Activated CD8-positive, alpha-beta T cell treated with anti-CD3 and anti-CD28 coated beads for 36 hours (primary cell): Measurements from ENCODE around the gene DPH7. TPM values are rescaled to one million over a fixed set of nuclear protein-coding genes. Genes with fewer than 3 reads are reported as not detected.
"Not testable (repeated sequence)": the region's sequence is repeated elsewhere in the genome, so short reads cannot be mapped to it uniquely, and the experiment has no call there.

Source experiments
- ATAC-seq: fragments of 200-7000 bp; cut with Tn5 transposase; one replicate; pipeline ENCODE4 v1.10.0; 2021; ENCODE audit warnings: mild to moderate bottlenecking, moderate library complexity
- CTCF ChIA-PET: fragments of 350-600 bp; sonication (Branson Sonifier 250); formaldehyde crosslinking; loops from one replicate; lab custom pipeline; 2021; ENCODE audit warnings: antibody characterized with exemption; lab: Charles Lee
- POLR2A ChIA-PET: fragments of 350-600 bp; sonication (Branson Sonifier 250); formaldehyde crosslinking; loops from one replicate; lab custom pipeline; 2021; ENCODE audit warnings: antibody characterized with exemption; lab: Charles Lee
- DNase-seq: peaks from one replicate; pipeline ENCODE4 v3.0.0-alpha.2; 2020
- H3K27ac Mint-ChIP-seq: one replicate; pipeline ENCODE4 v1.8.0; 2021; ENCODE audit warnings: mild to moderate bottlenecking, mixed read lengths
- H3K27me3 Mint-ChIP-seq: one replicate; pipeline ENCODE4 v1.8.0; 2021; ENCODE audit warnings: mixed read lengths
- H3K36me3 Mint-ChIP-seq: one replicate; pipeline ENCODE4 v1.8.0; 2021; ENCODE audit warnings: low read depth, mixed read lengths
- H3K4me1 Mint-ChIP-seq: one replicate; pipeline ENCODE4 v1.8.0; 2021; ENCODE audit warnings: low read depth, mixed read lengths
- H3K4me3 Mint-ChIP-seq: one replicate; pipeline ENCODE4 v1.8.0; 2021; ENCODE audit warnings: mild to moderate bottlenecking, moderate library complexity, mixed read lengths
- H3K9me3 Mint-ChIP-seq: one replicate; pipeline ENCODE4 v1.8.0; 2021; ENCODE audit warnings: mixed read lengths
- intact Hi-C: fragments of 100-400 bp; cut with micrococcal nuclease; formaldehyde crosslinking; loops from one replicate; pipeline ENCODE4 v1.10.0; 2022
- total RNA-seq, 2 experiments: library from RNA; stranded (reverse); gene quantifications; one replicate each; pipeline ENCODE4 v1.2.3, GENCODE V29; 2021
- TF ChIP-seq, protein P1 (sequence below): fragments of 200-600 bp; IDR thresholded peaks from one replicate; pipeline ENCODE4 v1.8.0; 2022; ENCODE audit warnings: antibody characterized with exemption, mild to moderate bottlenecking

The DPH7 gene
- total RNA-seq, 2 experiments from 2014 or later = 33.7 to 35.0 TPM

DNA sequence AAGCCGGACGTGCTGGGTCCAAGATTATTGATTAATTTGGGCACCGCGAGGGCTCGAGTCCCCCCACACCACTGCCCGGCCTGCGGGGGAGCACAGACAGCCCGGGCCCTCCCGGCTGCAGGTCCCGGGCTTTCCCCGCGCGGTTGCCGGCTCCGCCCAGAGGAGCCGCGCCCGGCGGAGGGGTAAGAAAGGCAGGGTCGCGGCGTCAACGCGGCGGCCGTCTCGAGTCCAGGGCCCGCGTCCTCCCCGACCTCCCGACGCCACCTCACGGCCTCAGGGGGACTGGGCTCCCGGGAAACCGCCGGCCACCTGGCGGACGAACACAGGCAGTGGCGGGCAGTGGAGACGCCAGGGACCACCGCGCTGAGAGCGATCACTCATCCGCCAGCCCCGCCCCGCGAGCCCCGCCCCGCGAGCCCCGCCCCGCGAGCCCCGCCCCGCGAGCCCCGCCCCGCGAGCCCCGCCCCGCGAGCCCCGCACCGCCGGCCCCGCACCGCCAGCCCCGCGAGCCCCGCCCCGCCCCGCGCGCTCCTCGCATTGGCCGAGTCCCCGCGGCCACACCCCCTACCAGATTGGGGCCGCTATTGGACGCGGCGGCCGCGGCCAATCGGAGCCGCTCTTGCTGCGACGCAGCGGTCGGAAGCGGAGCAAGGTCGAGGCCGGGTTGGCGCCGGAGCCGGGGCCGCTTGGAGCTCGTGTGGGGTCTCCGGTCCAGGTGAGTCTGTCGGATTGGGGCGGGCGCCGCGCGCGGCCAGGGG is 27.3 kb downstream of the DPH7 start, which contains the start of gene MRPL41:
Gene MRPL41, plus strand, starts transcription at position 616 of the 758 bp plus-strand sequence. CDS start 203 bp downstream, outside the sequence.
- peaks cover 14% of the 10 kb centered on the region for H3K4me1 Mint-ChIP-seq
- peak within 1 kb of the TSS; percentile 77 for H3K4me3 Mint-ChIP-seq
- DNase-seq (peak; percentile 90), ATAC-seq (peak; percentile 93)
- H3K27ac Mint-ChIP-seq = peak within 1 kb of the TSS; percentile 47
- TF ChIP-seq, protein P1, sequence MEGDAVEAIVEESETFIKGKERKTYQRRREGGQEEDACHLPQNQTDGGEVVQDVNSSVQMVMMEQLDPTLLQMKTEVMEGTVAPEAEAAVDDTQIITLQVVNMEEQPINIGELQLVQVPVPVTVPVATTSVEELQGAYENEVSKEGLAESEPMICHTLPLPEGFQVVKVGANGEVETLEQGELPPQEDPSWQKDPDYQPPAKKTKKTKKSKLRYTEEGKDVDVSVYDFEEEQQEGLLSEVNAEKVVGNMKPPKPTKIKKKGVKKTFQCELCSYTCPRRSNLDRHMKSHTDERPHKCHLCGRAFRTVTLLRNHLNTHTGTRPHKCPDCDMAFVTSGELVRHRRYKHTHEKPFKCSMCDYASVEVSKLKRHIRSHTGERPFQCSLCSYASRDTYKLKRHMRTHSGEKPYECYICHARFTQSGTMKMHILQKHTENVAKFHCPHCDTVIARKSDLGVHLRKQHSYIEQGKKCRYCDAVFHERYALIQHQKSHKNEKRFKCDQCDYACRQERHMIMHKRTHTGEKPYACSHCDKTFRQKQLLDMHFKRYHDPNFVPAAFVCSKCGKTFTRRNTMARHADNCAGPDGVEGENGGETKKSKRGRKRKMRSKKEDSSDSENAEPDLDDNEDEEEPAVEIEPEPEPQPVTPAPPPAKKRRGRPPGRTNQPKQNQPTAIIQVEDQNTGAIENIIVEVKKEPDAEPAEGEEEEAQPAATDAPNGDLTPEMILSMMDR = peak; percentile 49
- ChIA-PET POLR2A (interaction anchor here (0.6 to 1.4 kb wide), 4 partner anchors 27 to 250 kb away, joined by 3 to 4 read pairs (median 3); partner anchors contain the start of genes EXD3 and NOXA1), CTCF (interaction anchor here (0.7 to 2.8 kb wide), 8 partner anchors 11 to 254 kb away, joined by 3 to 11 read pairs (median 4); partner anchors contain the start of genes DPH7, EXD3 and NOXA1)
- intact Hi-C loops = no loop called here
- no peaks in the 10 kb centered on the region for H3K9me3 Mint-ChIP-seq
- H3K27me3 Mint-ChIP-seq = no peaks in the 10 kb centered on the region
- peaks cover 12% of the 10 kb centered on the region for H3K36me3 Mint-ChIP-seq

DNA sequence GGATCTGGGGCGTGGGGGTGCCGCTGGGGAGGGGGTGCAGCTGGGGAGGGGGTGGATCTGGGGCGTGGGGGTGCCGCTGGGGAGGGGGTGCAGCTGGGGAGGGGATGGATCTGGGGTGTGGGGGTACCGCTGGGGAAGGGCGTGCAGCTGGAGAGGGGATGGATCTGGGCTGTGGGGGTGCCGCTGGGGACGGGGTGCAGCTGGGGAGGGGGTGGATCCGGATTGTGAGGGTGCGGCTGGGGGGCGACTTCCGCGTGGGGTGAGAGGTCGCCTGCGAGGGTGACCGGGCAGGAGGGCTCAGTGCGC is 27.8 kb downstream of the DPH7 start:
- H3K36me3 Mint-ChIP-seq = peaks cover 12% of the 10 kb centered on the region

DNA sequence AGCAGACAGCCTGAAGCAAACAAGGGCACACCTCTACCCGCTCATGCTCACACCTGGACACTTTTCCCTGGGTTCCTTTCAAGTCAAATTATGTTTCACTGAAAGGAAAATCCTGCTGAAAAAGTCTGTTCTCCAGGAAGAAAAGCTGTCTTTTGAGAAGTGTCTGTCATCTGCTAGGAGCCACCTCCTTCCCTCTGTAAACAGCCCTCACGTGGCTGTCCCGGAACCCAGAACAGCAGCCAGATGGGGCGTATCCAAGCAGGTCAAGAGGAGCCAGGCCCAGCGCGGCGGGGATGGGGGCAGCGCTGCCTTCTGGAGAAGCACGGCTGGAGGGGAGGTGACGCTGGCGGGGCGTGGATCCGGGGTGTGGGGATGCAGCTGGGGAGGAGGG is 28.5 kb downstream of the DPH7 start, which contains the start of gene PNPLA7:
Gene PNPLA7, minus strand, starts transcription at position 172 of the 391 bp plus-strand sequence. CDS start 205 bp downstream, outside the sequence.
- Mint-ChIP-seq H3K27me3 (no peaks in the 10 kb centered on the region), H3K9me3 (no peaks in the 10 kb centered on the region), H3K4me1 (peaks cover 14% of the 10 kb centered on the region), H3K4me3 (peak within 1 kb of the TSS; percentile 77), H3K36me3 (peaks cover 12% of the 10 kb centered on the region), H3K27ac (peak within 1 kb of the TSS; percentile 71)
- ChIA-PET CTCF (no interaction called here), POLR2A (no interaction called here)
- peak; percentile 65 for DNase-seq
- intact Hi-C loops = no loop called here
- TF ChIP-seq, protein P1 = no peak
- ATAC-seq = peak; percentile 22

More for the DNA sequence above, 27.8 kb downstream of the DPH7 start:
- DNase-seq, POLR2A ChIA-PET, H3K9me3 Mint-ChIP-seq, ATAC-seq, intact Hi-C loops, H3K27ac Mint-ChIP-seq, CTCF ChIA-PET, H3K27me3 Mint-ChIP-seq: not testable (repeated sequence)
- H3K4me1 Mint-ChIP-seq = peaks cover 14% of the 10 kb centered on the region
- peak overlapping the region; percentile 77 for H3K4me3 Mint-ChIP-seq

DNA sequence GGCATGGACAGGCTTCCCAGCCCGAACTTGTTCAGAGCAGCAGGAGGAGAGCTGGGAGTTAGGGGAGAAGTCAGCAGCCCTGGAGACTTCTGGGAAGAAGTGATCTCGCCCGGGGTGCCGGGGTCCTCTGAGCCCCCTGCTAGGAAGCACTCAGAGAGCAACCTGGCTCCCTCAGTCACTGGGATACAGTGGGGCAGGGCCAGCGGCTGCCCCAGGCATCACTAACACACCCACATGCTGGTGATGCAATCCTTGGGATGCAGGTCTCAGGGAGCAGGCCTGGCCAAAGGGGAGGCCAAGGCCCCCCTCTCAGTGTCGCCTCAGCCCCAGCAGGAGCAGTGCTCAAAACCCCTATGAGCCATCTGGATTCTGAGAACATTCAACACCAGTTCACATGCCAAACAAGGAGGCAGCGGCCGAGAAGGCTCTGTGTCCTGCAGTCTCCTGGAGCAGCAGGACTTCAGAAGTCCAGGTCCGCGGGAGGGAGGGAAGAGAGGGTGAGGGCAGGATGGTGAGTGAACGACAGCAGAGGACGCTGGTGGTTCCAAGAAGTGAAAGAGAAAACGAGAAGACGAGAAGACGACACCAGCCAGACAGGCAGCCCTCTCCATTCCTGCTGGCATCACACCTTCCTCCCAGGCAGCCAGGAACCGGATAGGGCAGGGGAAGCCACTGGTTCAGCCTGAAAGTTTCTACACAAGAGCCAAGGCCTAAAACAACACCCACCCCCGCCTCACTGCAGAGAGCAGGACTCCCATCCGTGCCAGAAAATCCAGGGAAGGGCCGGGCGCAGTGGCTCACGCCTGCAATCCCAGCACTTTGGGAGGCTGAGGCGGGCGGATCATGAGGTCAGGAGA is 30.8 kb downstream of the DPH7 start:
- H3K27ac Mint-ChIP-seq = no peak overlapping the region

GRCh38 chr9:137545123-137545522 is 33.6 kb downstream of the DPH7 start:
- POLR2A ChIA-PET = interaction anchor here (0.7 to 1.2 kb wide), 2 partner anchors 74 to 137 kb away, joined by 3 read pairs; partner anchors contain the start of gene EHMT1
- TF ChIP-seq, protein P1 = no peak
- H3K27me3 Mint-ChIP-seq = no peaks in the 10 kb centered on the region
- no peak overlapping the region for H3K27ac Mint-ChIP-seq
- DNase-seq = no peak
- no peak overlapping the region for H3K4me3 Mint-ChIP-seq
- no peaks in the 10 kb centered on the region for H3K9me3 Mint-ChIP-seq
- no peaks in the 10 kb centered on the region for H3K36me3 Mint-ChIP-seq
- H3K4me1 Mint-ChIP-seq = peaks cover 8% of the 10 kb centered on the region
- intact Hi-C loops = no loop called here
- CTCF ChIA-PET = interaction anchor here (1.0 to 2.5 kb wide), 5 partner anchors 8 to 35 kb away, joined by 3 to 12 read pairs (median 4); no protein-coding TSS in a partner anchor
- no peak for ATAC-seq

More for the DNA sequence above, 30.8 kb downstream of the DPH7 start:
- ChIA-PET CTCF (no interaction called here), POLR2A (no interaction called here)
- DNase-seq (no peak), ATAC-seq (no peak)
- TF ChIP-seq, protein P1 = no peak
- no peaks in the 10 kb centered on the region for H3K9me3 Mint-ChIP-seq
- no peaks in the 10 kb centered on the region for H3K27me3 Mint-ChIP-seq
- intact Hi-C loops = no loop called here
- no peak overlapping the region for H3K4me3 Mint-ChIP-seq
- H3K36me3 Mint-ChIP-seq = peaks cover 7% of the 10 kb centered on the region
- peaks cover 14% of the 10 kb centered on the region for H3K4me1 Mint-ChIP-seq
